AG04450 (cell line): Measurements from ENCODE around the gene ZPBP2. TPM values are rescaled to one million over a fixed set of nuclear protein-coding genes. Genes with fewer than 3 reads are reported as not detected.

Source experiments
- CTCF ChIA-PET: fragments of 300-600, 350-600 bp; formaldehyde crosslinking; extraction: SDS; loops from one replicate; lab custom pipeline; 2022; ENCODE audit warnings: antibody characterized with exemption, inconsistent platforms; lab: Charles Lee
- POLR2A ChIA-PET: fragments of 350-600 bp; formaldehyde crosslinking; extraction: SDS; loops from one replicate; lab custom pipeline; 2021; ENCODE audit warnings: antibody characterized with exemption, inconsistent platforms; lab: Yijun Ruan, JAX
- DNase-seq: peaks from one replicate; pipeline ENCODE4 v3.0.0-alpha.2; 2011; ENCODE audit warnings: low read depth, low spot score
- H3K27ac ChIP-seq: one replicate; pipeline ENCODE4 v1.5.1; 2012; ENCODE audit warnings: low read depth, low read length, control low read depth
- H3K27me3 ChIP-seq: one replicate; pipeline ENCODE4 v1.6.0; 2012; ENCODE audit warnings: low read length; ENCODE audit not compliant: control insufficient read depth, insufficient read depth
- H3K4me3 ChIP-seq: 2 replicates; pipeline ENCODE4 v1.5.1; 2011; ENCODE audit warnings: mild to moderate bottlenecking, low read depth, low read length, control low read depth
- H3K9me3 ChIP-seq: 2 replicates; pipeline ENCODE4 v1.5.1; 2012; ENCODE audit warnings: low read length; ENCODE audit not compliant: control insufficient read depth, insufficient read depth
- CTCF ChIP-seq: IDR thresholded peaks from 2 replicates; pipeline ENCODE4 v1.5.1; 2011; ENCODE audit warnings: low read depth, low read length, control low read depth, inconsistent platforms
- polyA plus RNA-seq: library from polyadenylated mRNA; depleted of rRNA; stranded (reverse); fragments of >200 nt; gene quantifications from 2 replicates; pipeline ENCODE4 v1.2.3, GENCODE V29; 2011

ZPBP2 gene
- polyA plus RNA-seq, 1 experiment = not detected

- no peak for DNase-seq
- Histone ChIP-seq H3K4me3 (no peak overlapping the region), H3K27me3 (peaks cover 9% of the 10 kb centered on the region), H3K9me3 (peaks cover 10% of the 10 kb centered on the region), H3K27ac (no peak overlapping the region)
- TF ChIP-seq CTCF = no peak
- CTCF ChIA-PET = no interaction called here
- POLR2A ChIA-PET = no interaction called here
Measured at GRCh38 chr17:39822051-39822451, 46.0 kb upstream of the ZPBP2 start.

GRCh38 chr17:39823407-39824054 is 44.5 kb upstream of the ZPBP2 start:
- peaks cover 9% of the 10 kb centered on the region for H3K27me3 ChIP-seq
- TF ChIP-seq CTCF = no peak
- CTCF ChIA-PET = no interaction called here
- H3K4me3 ChIP-seq = no peak overlapping the region
- no peak for DNase-seq
- POLR2A ChIA-PET = interaction anchor here (0.6 kb wide), 1 partner anchor 48 kb away, joined by 3 read pairs; no protein-coding TSS in a partner anchor
- H3K9me3 ChIP-seq = peaks cover 10% of the 10 kb centered on the region
- H3K27ac ChIP-seq = no peak overlapping the region

GRCh38 chr17:39826334-39826733 is 41.7 kb upstream of the ZPBP2 start:
- Histone ChIP-seq H3K9me3 (peaks cover 10% of the 10 kb centered on the region), H3K27ac (no peak overlapping the region), H3K4me3 (no peak overlapping the region), H3K27me3 (no peaks in the 10 kb centered on the region)
- ChIA-PET CTCF (no interaction called here), POLR2A (no interaction called here)
- TF ChIP-seq CTCF = no peak
- DNase-seq = no peak

- Histone ChIP-seq H3K27me3 (no peaks in the 10 kb centered on the region), H3K9me3 (peaks cover 8% of the 10 kb centered on the region), H3K4me3 (no peak overlapping the region), H3K27ac (no peak overlapping the region)
- TF ChIP-seq CTCF = no peak
- CTCF ChIA-PET = no interaction called here
- POLR2A ChIA-PET = no interaction called here
- DNase-seq = no peak
Measured at GRCh38 chr17:39828443-39828842, 39.6 kb upstream of the ZPBP2 start.

GRCh38 chr17:39831588-39831987 is 36.4 kb upstream of the ZPBP2 start:
- H3K9me3 ChIP-seq = peaks cover 10% of the 10 kb centered on the region
- CTCF ChIA-PET = no interaction called here
- H3K27me3 ChIP-seq = peaks cover 3% of the 10 kb centered on the region

More at GRCh38 chr17:39831588-39831987, 36.4 kb upstream of the ZPBP2 start:
- no peak overlapping the region for H3K4me3 ChIP-seq
- no peak overlapping the region for H3K27ac ChIP-seq
- TF ChIP-seq CTCF = no peak
- POLR2A ChIA-PET = no interaction called here
- DNase-seq = no peak
